ENCODE results near the gene HS3ST5. TPM values are rescaled to one million over a fixed set of nuclear protein-coding genes. Genes with fewer than 3 reads are reported as not detected.
A peak's percentile ranks its signal among the peaks of the same experiment; 100 is the strongest.

The HS3ST5 gene
- total and polyA plus RNA-seq, 2 experiments from 2014 or later: not detected

GRCh38 chr6:114355300-114355699, 12.5 kb upstream of the HS3ST5 start:
- no peak overlapping the region for H3K9ac ChIP-seq
- DNase-seq: no peak
- no peaks in the 10 kb centered on the region for H3K27me3 ChIP-seq (replicated peaks; ENCODE audit: insufficient read depth)
- H4K20me1 ChIP-seq (ENCODE audit: insufficient read depth): no peaks in the 10 kb centered on the region
- H3K4me3 ChIP-seq: no peak overlapping the region
- H3K79me2 ChIP-seq (ENCODE audit: insufficient read depth): no peaks in the 10 kb centered on the region
- no peaks in the 10 kb centered on the region for H3F3A ChIP-seq (ENCODE audit: insufficient read depth)
- H3K4me2 ChIP-seq (ENCODE audit: unreplicated experiment): no peak overlapping the region
- in situ Hi-C loops (cut with MboI): no loop called here
- H3K27ac ChIP-seq: no peak overlapping the region
- no peaks in the 10 kb centered on the region for H3K9me2 ChIP-seq (ENCODE audit: insufficient read depth)
- H3K4me1 ChIP-seq (ENCODE audit: insufficient read depth): no peaks in the 10 kb centered on the region
- no peaks in the 10 kb centered on the region for H3K36me3 ChIP-seq (ENCODE audit: low read depth)
- H2AFZ ChIP-seq: no peak overlapping the region
- H3K9me3 ChIP-seq (ENCODE audit: low read depth): no peaks in the 10 kb centered on the region
- no peak for TF ChIP-seq EZH2 (IDR thresholded peaks at IDR 0.05; ENCODE audit: insufficient read depth, poor library complexity, severe bottlenecking)
- TF ChIP-seq EZH2phosphoT487 (IDR thresholded peaks at IDR 0.05; ENCODE audit: insufficient read depth, low read depth): no peak

DNA sequence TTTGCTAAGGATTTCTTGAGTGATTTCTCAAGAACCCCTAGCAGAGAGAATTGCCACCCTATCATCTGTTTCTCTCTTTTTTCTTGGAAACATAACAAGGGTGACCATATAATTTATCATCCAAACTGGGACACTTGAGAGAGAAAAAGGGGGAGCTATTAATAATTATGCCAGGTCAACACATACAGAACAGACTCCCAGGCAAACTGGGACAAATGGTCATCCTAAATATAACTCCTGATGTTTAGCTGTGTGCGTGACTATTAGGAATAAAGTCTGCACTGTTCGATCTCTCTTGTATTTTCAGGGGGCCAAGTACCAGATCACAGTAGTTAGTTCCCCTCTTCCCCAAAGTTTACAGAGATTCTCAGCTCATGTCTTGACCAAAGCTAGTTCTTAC, 11.7 kb upstream of the HS3ST5 start:
- Histone ChIP-seq H4K20me1 (ENCODE audit: insufficient read depth) (no peaks in the 10 kb centered on the region), H2AFZ (no peak overlapping the region), H3K27me3 (replicated peaks; ENCODE audit: insufficient read depth) (no peaks in the 10 kb centered on the region), H3K79me2 (ENCODE audit: insufficient read depth) (no peaks in the 10 kb centered on the region), H3K36me3 (ENCODE audit: low read depth) (no peaks in the 10 kb centered on the region), H3K4me1 (ENCODE audit: insufficient read depth) (no peaks in the 10 kb centered on the region), H3K4me3 (no peak overlapping the region), H3F3A (ENCODE audit: insufficient read depth) (no peaks in the 10 kb centered on the region), H3K9ac (no peak overlapping the region), H3K27ac (no peak overlapping the region), H3K9me3 (ENCODE audit: low read depth) (no peaks in the 10 kb centered on the region), H3K4me2 (ENCODE audit: unreplicated experiment) (no peak overlapping the region), H3K9me2 (ENCODE audit: insufficient read depth) (no peaks in the 10 kb centered on the region)
- no peak for DNase-seq
- in situ Hi-C loops (cut with MboI): no loop called here
- 84 to 95% methylated on average over 2 of the region's 2 CpGs for WGBS, 2 experiments (ENCODE audit: low coverage in 1 of 2, low lambda C conversion rate in 2 of 2, missing lambda C conversion rate in 2 of 2)
- TF ChIP-seq EZH2phosphoT487 (IDR thresholded peaks at IDR 0.05; ENCODE audit: insufficient read depth, low read depth) (no peak), EZH2 (IDR thresholded peaks at IDR 0.05; ENCODE audit: insufficient read depth, poor library complexity, severe bottlenecking) (no peak)

- no peaks in the 10 kb centered on the region for H3K9me3 ChIP-seq (ENCODE audit: low read depth)
- no peak overlapping the region for H3K9ac ChIP-seq
- no peak overlapping the region for H3K27ac ChIP-seq
- H2AFZ ChIP-seq: no peak overlapping the region
- in situ Hi-C loops (cut with MboI): no loop called here
- H3K36me3 ChIP-seq (ENCODE audit: low read depth): no peaks in the 10 kb centered on the region
- H3F3A ChIP-seq (ENCODE audit: insufficient read depth): no peaks in the 10 kb centered on the region
- H3K27me3 ChIP-seq (replicated peaks; ENCODE audit: insufficient read depth): peaks cover 32% of the 10 kb centered on the region
- no peaks in the 10 kb centered on the region for H4K20me1 ChIP-seq (ENCODE audit: insufficient read depth)
- H3K4me1 ChIP-seq (ENCODE audit: insufficient read depth): no peaks in the 10 kb centered on the region
- no peaks in the 10 kb centered on the region for H3K79me2 ChIP-seq (ENCODE audit: insufficient read depth)
- H3K4me3 ChIP-seq: no peak overlapping the region
- 65 to 70% methylated on average over 4 of the region's 4 CpGs for WGBS, 2 experiments (ENCODE audit: low coverage in 1 of 2, low lambda C conversion rate in 2 of 2, missing lambda C conversion rate in 2 of 2)
- no peak overlapping the region for H3K4me2 ChIP-seq (ENCODE audit: unreplicated experiment)
- TF ChIP-seq EZH2 (IDR thresholded peaks at IDR 0.05; ENCODE audit: insufficient read depth, poor library complexity, severe bottlenecking) (no peak), EZH2phosphoT487 (IDR thresholded peaks at IDR 0.05; ENCODE audit: insufficient read depth, low read depth) (no peak)
- peak; percentile 9 for DNase-seq
- H3K9me2 ChIP-seq (ENCODE audit: insufficient read depth): no peaks in the 10 kb centered on the region
Observed at GRCh38 chr6:114346451-114346850, 3.6 kb upstream of the HS3ST5 start.

DNA sequence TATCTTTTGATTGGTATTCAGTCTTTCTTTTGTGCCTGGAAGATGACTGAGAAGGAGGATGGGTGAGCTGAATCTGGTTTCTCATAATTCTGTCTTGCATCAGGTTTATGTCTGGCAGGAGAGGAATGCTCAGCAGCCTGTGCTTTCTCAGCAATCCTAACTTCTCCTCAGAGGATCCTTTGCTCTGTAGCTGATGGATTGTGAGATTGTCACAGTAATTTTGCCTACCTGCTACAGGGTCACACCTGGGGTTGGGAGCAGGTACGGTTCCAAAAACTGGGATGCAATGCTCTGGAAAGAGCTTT, 2.1 kb upstream of the HS3ST5 start:
- 40 to 58% methylated on average over 1 of the region's 1 CpG for WGBS, 2 experiments (ENCODE audit: low coverage in 1 of 2, low lambda C conversion rate in 2 of 2, missing lambda C conversion rate in 2 of 2)
- Histone ChIP-seq H3K4me1 (ENCODE audit: insufficient read depth) (no peaks in the 10 kb centered on the region), H3K9me3 (ENCODE audit: low read depth) (no peaks in the 10 kb centered on the region), H3K79me2 (ENCODE audit: insufficient read depth) (no peaks in the 10 kb centered on the region), H3F3A (ENCODE audit: insufficient read depth) (0 out of 2 replicates have a peak, but pooled peaks cover 6% of the 10 kb centered on the region), H3K4me3 (no peak overlapping the region), H3K9ac (no peak overlapping the region), H4K20me1 (ENCODE audit: insufficient read depth) (no peaks in the 10 kb centered on the region), H2AFZ (no peak overlapping the region), H3K4me2 (ENCODE audit: unreplicated experiment) (no peak overlapping the region), H3K27me3 (replicated peaks; ENCODE audit: insufficient read depth) (peaks cover 32% of the 10 kb centered on the region), H3K27ac (no peak overlapping the region), H3K9me2 (ENCODE audit: insufficient read depth) (no peaks in the 10 kb centered on the region), H3K36me3 (ENCODE audit: low read depth) (no peaks in the 10 kb centered on the region)
- in situ Hi-C loops (cut with MboI): no loop called here
- no peak for TF ChIP-seq EZH2phosphoT487 (IDR thresholded peaks at IDR 0.05; ENCODE audit: insufficient read depth, low read depth)
- TF ChIP-seq EZH2 (IDR thresholded peaks at IDR 0.05; ENCODE audit: insufficient read depth, poor library complexity, severe bottlenecking): no peak
- no peak for DNase-seq

DNA sequence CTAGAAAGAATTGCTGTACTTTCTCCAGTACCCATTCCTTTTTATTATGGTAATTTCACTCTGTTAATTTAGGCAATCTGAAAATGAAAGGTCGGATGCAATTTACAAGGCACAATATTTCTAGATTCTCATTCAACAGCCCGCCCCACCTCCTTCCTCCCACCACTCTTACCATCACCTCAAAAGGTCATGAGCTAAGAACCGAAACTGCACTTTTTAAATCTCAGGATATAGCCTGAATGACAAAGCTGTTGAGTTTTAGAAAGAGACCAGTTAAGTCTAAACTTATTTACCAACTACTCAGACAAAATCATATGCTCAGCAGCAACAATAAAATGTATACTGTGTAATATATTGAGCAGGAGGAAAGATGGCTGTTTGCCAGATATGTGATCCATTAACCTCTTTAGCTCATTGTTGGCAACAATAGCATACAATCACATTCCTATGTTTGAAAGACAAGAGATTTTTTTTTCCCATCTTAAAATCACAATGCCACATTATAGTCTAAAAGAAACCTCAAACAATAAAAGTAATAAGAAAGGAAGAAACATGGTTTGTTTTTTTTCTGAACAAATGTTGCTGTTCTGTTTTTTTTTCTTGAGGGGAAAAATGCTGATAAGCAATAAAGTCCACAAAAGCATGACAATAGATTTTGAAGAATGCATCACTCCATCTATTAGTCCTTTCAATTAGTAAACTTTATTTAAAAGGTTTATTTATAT, 1.6 kb upstream of the HS3ST5 start:
- H3K36me3 ChIP-seq (ENCODE audit: low read depth): no peaks in the 10 kb centered on the region
- H3K4me3 ChIP-seq: no peak overlapping the region
- in situ Hi-C loops (cut with MboI): no loop called here
- no peak overlapping the region for H3K27ac ChIP-seq
- no peaks in the 10 kb centered on the region for H3K79me2 ChIP-seq (ENCODE audit: insufficient read depth)
- TF ChIP-seq EZH2 (IDR thresholded peaks at IDR 0.05; ENCODE audit: insufficient read depth, poor library complexity, severe bottlenecking) (no peak), EZH2phosphoT487 (IDR thresholded peaks at IDR 0.05; ENCODE audit: insufficient read depth, low read depth) (no peak)
- no peaks in the 10 kb centered on the region for H3K4me1 ChIP-seq (ENCODE audit: insufficient read depth)
- 0 out of 2 replicates have a peak, but pooled peaks cover 9% of the 10 kb centered on the region for H3F3A ChIP-seq (ENCODE audit: insufficient read depth)
- no peaks in the 10 kb centered on the region for H3K9me3 ChIP-seq (ENCODE audit: low read depth)
- no peak for DNase-seq
- peaks cover 32% of the 10 kb centered on the region for H3K27me3 ChIP-seq (replicated peaks; ENCODE audit: insufficient read depth)
- no peaks in the 10 kb centered on the region for H3K9me2 ChIP-seq (ENCODE audit: insufficient read depth)
- no peak overlapping the region for H3K4me2 ChIP-seq (ENCODE audit: unreplicated experiment)
- H2AFZ ChIP-seq: no peak overlapping the region
- 31 to 33% methylated on average over 3 of the region's 3 CpGs for WGBS, 2 experiments (ENCODE audit: low coverage in 1 of 2, low lambda C conversion rate in 2 of 2, missing lambda C conversion rate in 2 of 2)
- H3K9ac ChIP-seq: no peak overlapping the region
- H4K20me1 ChIP-seq (ENCODE audit: insufficient read depth): no peaks in the 10 kb centered on the region

All from GM23248 (cell line).